SK-N-SH (cell line): Measurements from ENCODE around the gene ZBTB22. TPM values are rescaled to one million over a fixed set of nuclear protein-coding genes. Genes with fewer than 3 reads are reported as not detected.
A peak's percentile ranks its signal among the peaks of the same experiment; 100 is the strongest.

ENCODE experiments used
- CTCF ChIA-PET: fragments of 300-600, 350-600 bp; formaldehyde crosslinking; extraction: SDS; loops from one replicate; lab custom pipeline; 2021; lab: Yijun Ruan, JAX
- POLR2A ChIA-PET: fragments of 350-600 bp; sonication (Branson Sonifier 250); formaldehyde crosslinking; extraction: SDS; loops from one replicate; lab custom pipeline; 2020; ENCODE audit warnings: antibody characterized with exemption, inconsistent platforms; lab: Yijun Ruan, JAX
- DNase-seq: peaks from one replicate; pipeline ENCODE4 v3.0.0; 2012
- H2AFZ ChIP-seq: fragments of 200-600 bp; sonication (generic); 2 replicates; pipeline ENCODE4 v1.8.1; 2016; ENCODE audit warnings: antibody characterized with exemption, mild to moderate bottlenecking, low read depth
- H3F3A ChIP-seq: fragments of 200-600 bp; sonication (generic); replicated peaks from 2 replicates; pipeline ENCODE3; 2016; ENCODE audit warnings: antibody characterized with exemption, mild to moderate bottlenecking; ENCODE audit not compliant: insufficient read depth
- H3K27ac ChIP-seq, 2 experiments: fragments of 200-500 bp in 1 of 2; fragments of 200-600 bp in 1 of 2; sonication (Bioruptor generic) in 1 of 2; sonication (generic), shearing (Covaris generic) in 1 of 2; 2 replicates each; pipeline versions ENCODE4 v1.5.1 to v1.6.1; 2014 to 2016; ENCODE audit warnings: low read depth in 2 of 2, inconsistent platforms in 1 of 2, low read length in 1 of 2, mild to moderate bottlenecking in 1 of 2, mixed read lengths in 1 of 2
- H3K27me3 ChIP-seq: fragments of 200-600 bp; sonication (generic), shearing (Covaris generic); 2 replicates; pipeline ENCODE4 v1.6.1; 2016; ENCODE audit warnings: mixed run types; ENCODE audit not compliant: insufficient read depth
- H3K36me3 ChIP-seq, 2 experiments: fragments of 200-500 bp in 1 of 2; fragments of 200-600 bp in 1 of 2; sonication (Bioruptor generic) in 1 of 2; sonication (generic) in 1 of 2; replicated peaks in 1 of 2; 2 replicates each; pipeline versions ENCODE3 to v1.5.1; 2014 to 2016; ENCODE audit warnings: low read length in 1 of 2, mild to moderate bottlenecking in 1 of 2; ENCODE audit not compliant: insufficient read depth in 2 of 2, control insufficient read depth in 1 of 2
- H3K4me1 ChIP-seq, 2 experiments: fragments of 200-500 bp in 1 of 2; fragments of 200-600 bp in 1 of 2; sonication (Bioruptor generic) in 1 of 2; sonication (generic), shearing (Covaris generic) in 1 of 2; 2 replicates each; pipeline versions ENCODE4 v1.5.1 to v1.6.1; 2014 to 2016; ENCODE audit warnings: low read depth in 1 of 2, low read length in 1 of 2, mixed run types in 1 of 2; ENCODE audit not compliant: insufficient read depth in 2 of 2, control insufficient read depth in 1 of 2
- H3K4me2 ChIP-seq: fragments of 200-600 bp; sonication (generic), shearing (Covaris generic); 2 replicates; pipeline ENCODE4 v1.6.1; 2017; ENCODE audit warnings: mixed run types
- H3K4me3 ChIP-seq, 2 experiments: fragments of 200-500 bp in 1 of 2; fragments of 200-600 bp in 1 of 2; sonication (Bioruptor generic) in 1 of 2; sonication (generic), shearing (Covaris generic) in 1 of 2; 2 replicates each; pipeline versions ENCODE4 v1.5.1 to v1.8.1; 2014 to 2016; ENCODE audit warnings: low read depth in 2 of 2, inconsistent platforms in 1 of 2, low read length in 1 of 2, mild to moderate bottlenecking in 1 of 2, mixed read lengths in 1 of 2, moderate library complexity in 1 of 2
- H3K79me2 ChIP-seq: fragments of 200-600 bp; sonication (generic); 2 replicates; pipeline ENCODE4 v1.8.1; 2017; ENCODE audit warnings: mild to moderate bottlenecking; ENCODE audit not compliant: insufficient read depth
- H3K9ac ChIP-seq: fragments of 200-600 bp; sonication (generic); 2 replicates; pipeline ENCODE4 v1.6.1; 2017; ENCODE audit warnings: mixed run types
- H3K9me2 ChIP-seq: fragments of 200-600 bp; sonication (generic); 2 replicates; pipeline ENCODE4 v1.6.1; 2017; ENCODE audit warnings: mixed run types
- H3K9me3 ChIP-seq: fragments of 200-600 bp; sonication (generic); 2 replicates; pipeline ENCODE4 v1.6.1; 2017; ENCODE audit warnings: mixed run types, mild to moderate bottlenecking, moderate library complexity
- H4K20me1 ChIP-seq: fragments of 200-600 bp; sonication (generic); 2 replicates; pipeline ENCODE4 v1.6.1; 2017; ENCODE audit warnings: mild to moderate bottlenecking, mixed run types; ENCODE audit not compliant: insufficient read depth
- CTCF ChIP-seq: fragments of 200-600 bp; sonication (generic); IDR thresholded peaks from 2 replicates; pipeline ENCODE4 v1.6.1; 2017; ENCODE audit warnings: antibody characterized with exemption, mild to moderate bottlenecking, moderate library complexity
- ELF1 ChIP-seq: IDR thresholded peaks from 2 replicates; pipeline ENCODE4 v1.4.0; 2012
- EP300 ChIP-seq, 2 experiments: IDR thresholded peaks; 2 replicates each; pipeline versions ENCODE4 v1.4.0 to v1.6.1; 2012; ENCODE audit warnings: borderline replicate concordance in 1 of 2, low read depth in 1 of 2, low read length in 1 of 2
- EZH2phosphoT487 ChIP-seq: fragments of 200-600 bp; sonication (generic); IDR thresholded peaks from 2 replicates; pipeline ENCODE4 v1.6.1; 2017; ENCODE audit warnings: low read depth, mixed run types, mild to moderate bottlenecking, antibody characterized with exemption, moderate library complexity, borderline replicate concordance
- FOSL2 ChIP-seq: IDR thresholded peaks from 2 replicates; pipeline ENCODE4 v1.4.0; 2012; ENCODE audit warnings: low read depth, mild to moderate bottlenecking, moderate library complexity, borderline replicate concordance
- FOXJ3 ChIP-seq: sonication (generic); formaldehyde crosslinking; IDR thresholded peaks from 2 replicates; pipeline ENCODE4 v1.5.1; 2020; ENCODE audit warnings: mild to moderate bottlenecking, missing genetic modification reagents
- GABPA ChIP-seq: IDR thresholded peaks from 2 replicates; pipeline ENCODE4 v1.4.0; 2012; ENCODE audit warnings: low read depth, mild to moderate bottlenecking
- GATA2 ChIP-seq: sonication (generic); formaldehyde crosslinking; IDR thresholded peaks from 2 replicates; pipeline ENCODE4 v1.5.0; 2020; ENCODE audit warnings: mild to moderate bottlenecking, missing genetic modification reagents
- IRF3 ChIP-seq: fragments of 150-350 bp; IDR thresholded peaks from 2 replicates; pipeline ENCODE4 v1.6.1; 2016; ENCODE audit warnings: mild to moderate bottlenecking, low read depth, low read length
- JUND ChIP-seq: IDR thresholded peaks from 2 replicates; pipeline ENCODE4 v1.4.0; 2012
- MAX ChIP-seq: IDR thresholded peaks from 2 replicates; pipeline ENCODE4 v1.4.0; 2012; ENCODE audit warnings: low read depth
- MEF2A ChIP-seq: IDR thresholded peaks from 2 replicates; pipeline ENCODE4 v1.4.0; 2012; ENCODE audit warnings: low read depth, borderline replicate concordance
- NFIC ChIP-seq: IDR thresholded peaks from 2 replicates; pipeline ENCODE4 v1.4.0; 2012; ENCODE audit warnings: borderline replicate concordance
- NRF1 ChIP-seq: IDR thresholded peaks from 2 replicates; pipeline ENCODE4 v1.6.1; 2012; ENCODE audit warnings: low read depth, mild to moderate bottlenecking, low read length
- POLR2AphosphoS5 ChIP-seq: IDR thresholded peaks from 2 replicates; pipeline ENCODE4 v1.6.1; 2012; ENCODE audit warnings: low read depth, low read length
- RCOR1 ChIP-seq: fragments of 150-350 bp; IDR thresholded peaks from 2 replicates; pipeline ENCODE4 v1.6.1; 2017; ENCODE audit warnings: antibody characterized with exemption, low read length
- REST ChIP-seq: IDR thresholded peaks from 2 replicates; pipeline ENCODE4 v1.6.1; 2012; ENCODE audit warnings: mild to moderate bottlenecking, low read depth, low read length, moderate library complexity
- SIN3A ChIP-seq: IDR thresholded peaks from 2 replicates; pipeline ENCODE4 v1.6.1; 2012; ENCODE audit warnings: low read depth, mild to moderate bottlenecking, low read length, moderate library complexity, borderline replicate concordance
- SMC3 ChIP-seq: IDR thresholded peaks from 2 replicates; pipeline ENCODE4 v1.6.1; 2012; ENCODE audit warnings: low read depth, low read length, improper control_type of control experiment
- TAF1 ChIP-seq: IDR thresholded peaks from 2 replicates; pipeline ENCODE4 v1.6.1; 2012; ENCODE audit warnings: low read depth, mild to moderate bottlenecking, low read length, moderate library complexity, borderline replicate concordance
- TCF12 ChIP-seq: IDR thresholded peaks from 2 replicates; pipeline ENCODE4 v1.4.0; 2012
- TEAD4 ChIP-seq: IDR thresholded peaks from 2 replicates; pipeline ENCODE4 v1.4.0; 2012; ENCODE audit warnings: mild to moderate bottlenecking, borderline replicate concordance; ENCODE audit not compliant: insufficient read depth
- USF1 ChIP-seq: IDR thresholded peaks from 2 replicates; pipeline ENCODE4 v1.4.0; 2012; ENCODE audit warnings: low read depth, borderline replicate concordance
- USF2 ChIP-seq: fragments of 150-350 bp; IDR thresholded peaks from 2 replicates; pipeline ENCODE4 v1.6.1; 2017; ENCODE audit warnings: antibody characterized with exemption, low read length, low read depth, borderline replicate concordance
- WGBS: methylation state at CpG from one replicate; pipeline ENCODE4 v1.1.6; 2017; ENCODE audit warnings: low lambda C conversion rate; 5-methylcytosine and 5-hydroxymethylcytosine counted together
- polyA plus RNA-seq, 3 experiments: library from polyadenylated mRNA; depleted of rRNA; stranded (reverse); fragments of >200 nt; gene quantifications; 2 replicates each; pipeline ENCODE4 v1.2.3, GENCODE V29; 2012

ZBTB22 gene
- polyA plus RNA-seq, 1 of the 3 experiments (the other 2 are of a cell fraction), result 19.5 TPM

- Histone ChIP-seq H2AFZ (no peak overlapping the region), H3K4me1 (peaks cover 35 to 51% of the 10 kb centered on the region in 2 experiments; a peak in 3 of 4 replicates)
- CTCF ChIA-PET, result interaction anchor here (0.6 to 4.5 kb wide), 4 partner anchors 23 to 380 kb away, joined by 3 to 16 read pairs (median 6); no protein-coding TSS in a partner anchor
- TF ChIP-seq CTCF (no peak), NFIC (peak; percentile 73), MAX (peak; percentile 85), EP300 (IDR thresholded peaks at IDR 0.05; ENCODE audit: borderline replicate concordance in 1 of 2, low read depth in 1 of 2, low read length in 1 of 2) (no peak), EZH2phosphoT487 (no peak), POLR2AphosphoS5 (no peak), GABPA (no peak), RCOR1 (no peak), IRF3 (no peak), SMC3 (no peak), MEF2A (no peak; the same call in 1 of the 2 replicates), REST (no peak), FOXJ3 (CRISPR knock-in tag) (no peak), JUND (peak; percentile 58; the same call in 1 of the 2 replicates), USF1 (no peak), NRF1 (no peak), TCF12 (peak; percentile 26; the same call in 1 of the 2 replicates), TAF1 (no peak), USF2 (no peak), SIN3A (no peak), FOSL2 (peak; percentile 60; the same call in 1 of the 2 replicates), GATA2 (CRISPR knock-in tag) (no peak), TEAD4 (no peak), ELF1 (no peak)
These were observed 3.0 kb upstream of the ZBTB22 start for GRCh38 chr6:33320315-33321181.

More at GRCh38 chr6:33320315-33321181, 3.0 kb upstream of the ZBTB22 start:
- Histone ChIP-seq H3K9me2 (no peaks in the 10 kb centered on the region), H3K4me2 (peak overlapping the region; percentile 99), H3K9ac (peak overlapping the region; percentile 87), H3K79me2 (peaks cover 45% of the 10 kb centered on the region), H3K9me3 (no peaks in the 10 kb centered on the region), H3K36me3 (peaks cover 19 to 27% of the 10 kb centered on the region in 2 experiments), H3K27ac (peak overlapping the region; percentile 54 to 88), H3F3A (peaks cover 49% of the 10 kb centered on the region), H3K4me3 (peak overlapping the region; percentile 79 to 91), H3K27me3 (no peaks in the 10 kb centered on the region), H4K20me1 (no peaks in the 10 kb centered on the region)
- no peak for DNase-seq
- 30% methylated on average over 26 of the region's 32 CpGs for WGBS
- POLR2A ChIA-PET, result interaction anchor here (0.8 kb wide), 1 partner anchor 48 kb away, joined by 3 read pairs; the partner anchor contains the start of gene RPS18
